NB4 (cell line): ENCODE data around the gene FBLN7.
A peak's percentile ranks its signal among the peaks of the same experiment; 100 is the strongest.

Experiments used
- DNase-seq: peaks from one replicate; pipeline ENCODE4 v3.0.0; 2010; ENCODE audit warnings: low read depth
- H3K4me3 ChIP-seq: one replicate; pipeline ENCODE4 v1.5.1; 2011; ENCODE audit warnings: mild to moderate bottlenecking, low read depth, low read length, moderate library complexity
- CTCF ChIP-seq: IDR thresholded peaks from one replicate; pipeline ENCODE4 v1.5.1; 2012; ENCODE audit warnings: low read depth, low read length
- MAX ChIP-seq: IDR thresholded peaks from 2 replicates; pipeline ENCODE4 v1.6.1; 2011; ENCODE audit warnings: low read depth, low read length
- MYC ChIP-seq: IDR thresholded peaks from 2 replicates; pipeline ENCODE4 v1.6.1; 2011; ENCODE audit warnings: low read depth, low read length
- POLR2A ChIP-seq: IDR thresholded peaks from 2 replicates; pipeline ENCODE4 v1.6.1; 2011; ENCODE audit warnings: mild to moderate bottlenecking; ENCODE audit not compliant: insufficient read length; ENCODE audit errors: extremely low read depth

The FBLN7 gene

GRCh38 chr2:112153501-112153900 is 15.3 kb downstream of the FBLN7 start:
- TF ChIP-seq POLR2A (no peak), MYC (no peak), MAX (no peak), CTCF (no peak)
- no peak for DNase-seq

GRCh38 chr2:112154246-112155117 is 16.3 kb downstream of the FBLN7 start:
- TF ChIP-seq POLR2A = no peak
- no peak for TF ChIP-seq MYC
- TF ChIP-seq MAX = no peak
- no peak for TF ChIP-seq CTCF
- H3K4me3 ChIP-seq = no peak overlapping the region
- no peak for DNase-seq

More at GRCh38 chr2:112153501-112153900, 15.3 kb downstream of the FBLN7 start:
- no peak overlapping the region for H3K4me3 ChIP-seq

GRCh38 chr2:112155331-112156151 is 17.4 kb downstream of the FBLN7 start:
- no peak for DNase-seq
- H3K4me3 ChIP-seq = no peak overlapping the region
- TF ChIP-seq CTCF = no peak
- TF ChIP-seq MYC = no peak
- TF ChIP-seq MAX = no peak
- no peak for TF ChIP-seq POLR2A

- H3K4me3 ChIP-seq = no peak overlapping the region
- DNase-seq = peak; percentile 79
- TF ChIP-seq POLR2A (no peak), MYC (no peak), CTCF (no peak), MAX (no peak)
Measured at GRCh38 chr2:112156152-112156986, 18.2 kb downstream of the FBLN7 start.

GRCh38 chr2:112157472-112157871 is 19.3 kb downstream of the FBLN7 start:
- TF ChIP-seq MAX (no peak), POLR2A (no peak)
- DNase-seq = peak; percentile 72

More at GRCh38 chr2:112157472-112157871, 19.3 kb downstream of the FBLN7 start:
- H3K4me3 ChIP-seq = no peak overlapping the region
